Osteocyte (in vitro differentiated cells): Measurements from ENCODE around the gene GNB2. TPM values are rescaled to one million over a fixed set of nuclear protein-coding genes. Genes with fewer than 3 reads are reported as not detected.
A peak's percentile ranks its signal among the peaks of the same experiment; 100 is the strongest.

Experiments
- DNase-seq: peaks from one replicate; pipeline ENCODE4 v3.0.0; 2021; ENCODE audit warnings: mixed read lengths; ENCODE audit not compliant: unreplicated experiment; ENCODE audit errors: extremely low spot score
- H3K27ac Mint-ChIP-seq: one replicate; pipeline ENCODE4 v1.8.0; 2021; ENCODE audit warnings: mild to moderate bottlenecking, mixed read lengths; ENCODE audit not compliant: unreplicated experiment
- H3K27me3 Mint-ChIP-seq: one replicate; pipeline ENCODE4 v1.8.0; 2021; ENCODE audit warnings: mixed read lengths; ENCODE audit not compliant: unreplicated experiment
- H3K36me3 Mint-ChIP-seq: one replicate; pipeline ENCODE4 v1.8.0; 2021; ENCODE audit warnings: mixed read lengths; ENCODE audit not compliant: unreplicated experiment
- H3K4me1 Mint-ChIP-seq: one replicate; pipeline ENCODE4 v1.8.0; 2021; ENCODE audit warnings: mixed read lengths; ENCODE audit not compliant: unreplicated experiment
- H3K4me3 Mint-ChIP-seq: one replicate; pipeline ENCODE4 v1.8.0; 2021; ENCODE audit warnings: mild to moderate bottlenecking, moderate library complexity, mixed read lengths; ENCODE audit not compliant: unreplicated experiment
- H3K9me3 Mint-ChIP-seq: one replicate; pipeline ENCODE4 v1.8.0; 2021; ENCODE audit warnings: mixed read lengths; ENCODE audit not compliant: unreplicated experiment
- CTCF ChIP-seq: fragments of 200-600 bp; sonication (generic); IDR thresholded peaks from 2 replicates; pipeline ENCODE4 v1.5.0; 2021; ENCODE audit warnings: antibody characterized with exemption, mild to moderate bottlenecking, moderate library complexity
- total RNA-seq: library from RNA; stranded (reverse); gene quantifications from 2 replicates; pipeline ENCODE4 v1.2.1, GENCODE V29; 2021

Gene GNB2
- total RNA-seq, 1 donor from 2014 or later, result 229 TPM

GRCh38 chr7:100688326-100688860 lies 14.9 kb downstream of the GNB2 start:
- Mint-ChIP-seq H3K36me3 (peaks cover 16% of the 10 kb centered on the region), H3K4me3 (no peak overlapping the region), H3K27me3 (no peaks in the 10 kb centered on the region), H3K4me1 (peaks cover 30% of the 10 kb centered on the region), H3K27ac (no peak overlapping the region), H3K9me3 (no peaks in the 10 kb centered on the region)
- DNase-seq, result no peak
- TF ChIP-seq CTCF, result no peak

- Mint-ChIP-seq H3K4me3 (no peak overlapping the region), H3K4me1 (peaks cover 30% of the 10 kb centered on the region), H3K27ac (no peak overlapping the region), H3K9me3 (no peaks in the 10 kb centered on the region), H3K36me3 (peaks cover 14% of the 10 kb centered on the region), H3K27me3 (no peaks in the 10 kb centered on the region)
- no peak for DNase-seq
- no peak for TF ChIP-seq CTCF
Observed at GRCh38 chr7:100689230-100690135, 15.9 kb downstream of the GNB2 start.

GRCh38 chr7:100691676-100692577 lies 18.4 kb downstream of the GNB2 start:
- TF ChIP-seq CTCF, result peak; percentile 95
- H3K4me3 Mint-ChIP-seq, result peak overlapping the region; percentile 93

GRCh38 chr7:100692578-100692961 lies 19.0 kb downstream of the GNB2 start:
- DNase-seq, result no peak
- H3K4me1 Mint-ChIP-seq, result peaks cover 30% of the 10 kb centered on the region
- TF ChIP-seq CTCF, result no peak
- peak overlapping the region; percentile 93 for H3K4me3 Mint-ChIP-seq
- peak overlapping the region; percentile 88 for H3K27ac Mint-ChIP-seq
- H3K36me3 Mint-ChIP-seq, result peaks cover 7% of the 10 kb centered on the region
- peaks cover 6% of the 10 kb centered on the region for H3K27me3 Mint-ChIP-seq
- no peaks in the 10 kb centered on the region for H3K9me3 Mint-ChIP-seq

More at GRCh38 chr7:100691676-100692577, 18.4 kb downstream of the GNB2 start:
- no peaks in the 10 kb centered on the region for H3K9me3 Mint-ChIP-seq
- H3K4me1 Mint-ChIP-seq, result peaks cover 30% of the 10 kb centered on the region
- H3K36me3 Mint-ChIP-seq, result peaks cover 7% of the 10 kb centered on the region
- peak overlapping the region; percentile 88 for H3K27ac Mint-ChIP-seq
- H3K27me3 Mint-ChIP-seq, result no peaks in the 10 kb centered on the region
- DNase-seq, result peak; percentile 92
